ENCODE results near the gene PTPRT. TPM values are rescaled to one million over a fixed set of nuclear protein-coding genes. Genes with fewer than 3 reads are reported as not detected.

The PTPRT gene
- polyA plus RNA-seq, 3 donors, result not detected

GRCh38 chr20:43190332-43190953, 737 bp upstream of the PTPRT start:
- Histone ChIP-seq H2AFZ (ENCODE audit: insufficient read depth, low read depth, low read length, poor library complexity, severe bottlenecking) (no peak overlapping the region), H3K4me1 (ENCODE audit: control insufficient read depth in 1 of 2, insufficient read depth in 2 of 2, low read length in 2 of 2) (no peaks in the 10 kb centered on the region), H3K79me2 (ENCODE audit: insufficient read depth, low read length) (no peaks in the 10 kb centered on the region), H3K4me3 (replicated peaks in 1 of 3; ENCODE audit: low read depth in 2 of 3, low read length in 3 of 3) (no peak overlapping the region), H3K9ac (ENCODE audit: insufficient read depth, low read length, poor library complexity, severe bottlenecking) (no peak overlapping the region), H3K27me3 (ENCODE audit: control insufficient read depth in 2 of 2, insufficient read depth in 2 of 2, low read length in 2 of 2) (peaks cover 12 to 37% of the 10 kb centered on the region in 2 donors), H3K9me3 (replicated peaks in 1 of 2; ENCODE audit: control insufficient read depth in 1 of 2, insufficient read depth in 1 of 2, low read length in 2 of 2) (peaks cover 0 to 7% of the 10 kb centered on the region in 2 donors), H3K4me2 (replicated peaks; ENCODE audit: extremely low read depth, low read length, poor library complexity, severe bottlenecking) (no peak overlapping the region), H4K20me1 (ENCODE audit: insufficient read depth, low read length) (no peaks in the 10 kb centered on the region), H3K36me3 (replicated peaks in 1 of 2; ENCODE audit: control insufficient read depth in 1 of 2, insufficient read depth in 2 of 2, low read length in 2 of 2) (no peaks in the 10 kb centered on the region), H3K27ac (ENCODE audit: low read depth in 1 of 2, low read length in 2 of 2) (no peak overlapping the region)
- no peaks in the 10 kb centered on the region for H3K4me1 Mint-ChIP-seq
- no peaks in the 10 kb centered on the region for H3K36me3 Mint-ChIP-seq
- H3K27me3 Mint-ChIP-seq (ENCODE audit: low read depth in 3 of 3), result peaks cover 31 to 47% (median 35%) of the 10 kb centered on the region in 3 donors
- intact Hi-C loops (cut with micrococcal nuclease), result no loop called here
- peaks cover 0 to 9% (median 0%) of the 10 kb centered on the region in 7 donors for H3K9me3 Mint-ChIP-seq
- DNase-seq, result no peak
- 14% methylated on average over 15 of the region's 24 CpGs for WGBS (ENCODE audit: insufficient coverage)
- H3K4me3 Mint-ChIP-seq, result peak overlapping the region in 1 of 2 donors; percentile 68
- TF ChIP-seq CTCF (IDR thresholded peaks at IDR 0.05), result no peak
- no peak overlapping the region for H3K27ac Mint-ChIP-seq

GRCh38 chr20:43188861-43189553, 699 bp downstream of the PTPRT start:
- Histone ChIP-seq H2AFZ (ENCODE audit: insufficient read depth, low read depth, low read length, poor library complexity, severe bottlenecking) (no peak overlapping the region), H3K79me2 (ENCODE audit: insufficient read depth, low read length) (no peaks in the 10 kb centered on the region), H3K9me3 (replicated peaks in 1 of 2; ENCODE audit: control insufficient read depth in 1 of 2, insufficient read depth in 1 of 2, low read length in 2 of 2) (peaks cover 0 to 7% of the 10 kb centered on the region in 2 donors), H3K9ac (ENCODE audit: insufficient read depth, low read length, poor library complexity, severe bottlenecking) (no peak overlapping the region), H3K36me3 (replicated peaks in 1 of 2; ENCODE audit: control insufficient read depth in 1 of 2, insufficient read depth in 2 of 2, low read length in 2 of 2) (no peaks in the 10 kb centered on the region), H3K4me3 (replicated peaks in 1 of 3; ENCODE audit: low read depth in 2 of 3, low read length in 3 of 3) (no peak overlapping the region), H3K27ac (ENCODE audit: low read depth in 1 of 2, low read length in 2 of 2) (no peak overlapping the region), H3K4me2 (replicated peaks; ENCODE audit: extremely low read depth, low read length, poor library complexity, severe bottlenecking) (no peak overlapping the region), H3K27me3 (ENCODE audit: control insufficient read depth in 2 of 2, insufficient read depth in 2 of 2, low read length in 2 of 2) (peaks cover 12 to 37% of the 10 kb centered on the region in 2 donors), H4K20me1 (ENCODE audit: insufficient read depth, low read length) (no peaks in the 10 kb centered on the region), H3K4me1 (ENCODE audit: control insufficient read depth in 1 of 2, insufficient read depth in 2 of 2, low read length in 2 of 2) (no peaks in the 10 kb centered on the region)
- 3% methylated on average over 56 of the region's 64 CpGs for WGBS (ENCODE audit: insufficient coverage)
- Mint-ChIP-seq H3K27ac (no peak overlapping the region), H3K27me3 (ENCODE audit: low read depth in 3 of 3) (peaks cover 31 to 47% (median 35%) of the 10 kb centered on the region in 3 donors), H3K4me1 (no peaks in the 10 kb centered on the region), H3K36me3 (no peaks in the 10 kb centered on the region), H3K4me3 (peak overlapping the region in 1 of 2 donors; percentile 68), H3K9me3 (peaks cover 0 to 9% (median 0%) of the 10 kb centered on the region in 7 donors)
- intact Hi-C loops (cut with micrococcal nuclease), result loop anchor here (5.0 kb wide), 4 partner anchors 987 to 1457 kb away; no protein-coding TSS in a partner anchor
- no peak for DNase-seq
- no peak for TF ChIP-seq CTCF (IDR thresholded peaks at IDR 0.05)

Measured in CD14-positive monocyte (primary cell).